NCI-H2081 treated with DMSO at 0.1 percent for 48 hours (cell line): ENCODE data around the gene WBP2.
"Not testable (repeated sequence)": the region's sequence is repeated elsewhere in the genome, so short reads cannot be mapped to it uniquely, and the experiment has no call there.

Experiments
- DNase-seq: peaks from one replicate; lab custom pipeline; 2025; lab: John Stamatoyannopoulos, UW

The WBP2 gene

DNA sequence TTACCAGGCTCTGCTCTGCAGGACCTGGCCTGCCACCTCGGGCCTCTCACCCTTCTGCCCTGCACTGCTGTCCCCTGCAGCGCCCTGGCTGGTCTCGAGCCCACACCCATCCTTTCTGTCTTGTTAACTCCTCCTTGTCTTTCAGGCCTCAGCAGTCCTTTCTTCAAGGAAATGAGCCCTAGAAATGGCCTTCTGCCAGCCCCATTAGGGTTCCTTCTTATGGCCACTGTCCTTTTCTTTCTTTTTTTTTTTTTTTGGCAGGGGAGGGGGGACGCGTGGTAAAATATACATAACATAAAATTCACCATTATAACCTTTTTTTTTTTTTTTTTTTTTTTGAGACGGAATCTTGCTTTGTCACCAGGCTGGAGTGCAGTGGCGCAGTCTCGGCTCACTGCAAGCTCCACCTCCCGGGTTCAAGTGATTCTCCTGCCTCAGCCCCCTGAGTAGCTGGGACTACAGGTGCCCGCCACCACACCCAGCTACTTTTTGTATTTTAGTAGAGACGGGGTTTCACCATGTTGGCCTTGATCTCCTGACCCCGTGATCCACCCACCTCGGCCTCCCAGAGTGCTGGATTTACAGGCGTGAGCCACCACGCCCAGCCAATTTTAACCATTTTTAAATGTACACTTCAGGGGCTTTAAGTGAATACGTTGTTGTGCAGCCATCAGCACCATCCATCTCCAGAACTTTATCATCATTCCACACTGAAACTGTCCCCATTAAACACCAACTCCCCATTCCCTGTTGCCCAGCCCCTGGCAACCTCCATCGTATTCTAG is 10.5 kb upstream of the WBP2 start:
- DNase-seq, result not testable (repeated sequence)

DNA sequence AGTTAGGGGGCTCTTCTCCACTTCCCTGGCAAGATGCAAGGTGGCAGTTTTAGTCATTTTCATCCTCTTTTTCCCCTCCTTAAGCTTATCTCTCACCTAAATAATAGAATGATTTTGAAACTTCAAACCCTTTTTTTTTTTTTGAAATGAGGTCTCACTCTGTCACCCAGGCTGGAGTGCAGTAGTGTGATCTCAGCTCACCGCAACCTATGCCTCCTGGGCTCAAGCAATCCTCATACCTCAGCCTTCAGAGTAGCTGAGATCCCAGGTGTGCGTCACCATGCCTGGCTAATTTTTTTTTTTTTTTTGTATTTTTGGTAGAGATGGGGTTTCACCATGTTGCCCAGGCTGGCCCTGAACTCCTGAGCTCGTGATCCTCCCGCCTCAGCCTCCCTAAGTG is 9.8 kb upstream of the WBP2 start:
- DNase-seq, result not testable (repeated sequence)

DNA sequence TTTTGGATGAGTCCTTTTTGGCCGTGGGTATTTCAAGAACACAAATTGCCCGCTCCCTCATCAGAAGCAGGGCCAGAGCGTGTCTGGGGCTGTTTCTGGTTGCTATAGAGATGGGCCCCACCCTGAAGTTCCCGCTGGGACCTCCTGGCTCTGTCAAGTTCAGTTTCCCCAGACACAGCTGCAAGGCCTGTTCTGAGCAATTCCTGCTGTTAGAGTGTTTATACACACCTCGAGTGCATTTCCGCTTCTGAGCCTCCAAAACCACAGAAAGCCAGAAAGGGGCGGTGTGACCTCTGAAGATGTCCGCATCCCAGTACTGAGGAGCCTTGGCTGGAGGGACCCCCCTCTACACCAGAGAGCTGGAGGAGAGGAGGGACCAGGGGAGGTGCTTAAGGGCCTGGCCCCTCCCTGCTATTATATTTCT is 9.3 kb upstream of the WBP2 start:
- no peak for DNase-seq

DNA sequence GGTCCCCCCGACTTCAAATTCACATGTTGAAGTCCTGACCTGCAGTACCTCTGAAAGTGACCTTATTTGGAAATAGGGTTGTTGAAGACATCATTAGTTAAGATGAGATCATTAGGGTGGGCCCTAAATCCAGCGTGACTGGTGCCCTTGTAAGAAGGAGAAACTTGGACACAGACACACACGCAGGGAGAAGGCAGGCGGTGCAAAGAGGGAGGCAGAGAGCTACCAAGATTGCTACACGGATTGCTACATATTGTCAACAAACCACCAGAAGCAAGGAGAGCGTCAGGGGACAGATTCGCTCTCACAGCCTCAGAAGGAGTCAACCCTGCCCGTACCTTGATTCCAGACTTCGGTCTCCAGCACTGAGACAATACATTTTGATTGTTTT is 6.8 kb upstream of the WBP2 start:
- DNase-seq, result no peak

DNA sequence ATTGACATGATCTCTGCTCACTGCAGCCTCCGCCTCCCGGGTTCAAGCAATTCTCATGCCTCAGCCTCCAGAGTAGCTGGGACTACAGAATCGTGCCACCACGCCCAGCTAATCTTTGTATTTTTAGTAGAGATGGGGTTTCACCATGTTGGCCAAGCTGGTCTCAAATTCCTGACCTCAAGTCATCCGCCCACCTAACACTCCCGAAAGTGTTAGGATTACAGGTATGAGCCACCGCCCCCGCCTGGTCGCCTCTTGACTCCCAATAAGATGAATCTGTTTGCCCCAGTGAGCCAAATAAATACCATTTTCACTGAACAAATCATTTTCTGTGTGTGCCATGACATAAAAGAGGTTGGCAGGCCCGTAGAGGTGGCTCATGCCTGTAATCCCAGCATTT is 4.2 kb upstream of the WBP2 start:
- DNase-seq, result not testable (repeated sequence)

DNA sequence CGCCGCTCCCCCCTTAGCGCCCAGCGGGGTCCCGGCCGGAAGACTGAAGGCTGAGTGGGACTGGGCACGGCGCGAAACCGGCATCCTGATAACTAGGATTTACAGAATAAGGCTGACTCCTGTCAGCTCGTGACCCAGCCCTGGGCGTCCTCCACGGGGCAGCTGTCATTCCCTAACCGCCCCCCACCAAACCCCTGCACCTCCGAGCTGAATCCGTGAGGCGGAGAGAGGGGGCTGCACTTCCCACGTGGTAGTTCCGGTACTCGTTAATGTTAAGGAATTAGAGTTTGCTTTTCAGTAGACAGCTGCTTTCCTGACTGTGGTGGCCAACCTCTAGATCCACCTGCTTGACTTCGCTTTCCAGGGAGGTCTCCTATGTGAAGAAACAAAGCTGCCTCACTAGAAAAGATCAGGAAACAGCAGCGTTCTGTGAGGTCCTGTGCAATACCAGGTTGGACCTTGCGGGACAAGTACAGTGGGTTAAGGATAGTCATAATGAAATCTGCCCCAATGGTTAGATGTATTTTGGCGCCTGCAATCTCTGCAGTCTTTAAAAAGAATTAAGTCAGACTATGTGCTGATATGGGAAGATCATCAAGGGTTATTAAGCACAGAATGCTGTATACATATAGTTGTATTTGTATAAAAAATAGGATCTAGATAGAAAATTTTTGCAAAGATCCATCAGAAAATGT is 1.1 kb upstream of the WBP2 start:
- DNase-seq, result no peak

DNA sequence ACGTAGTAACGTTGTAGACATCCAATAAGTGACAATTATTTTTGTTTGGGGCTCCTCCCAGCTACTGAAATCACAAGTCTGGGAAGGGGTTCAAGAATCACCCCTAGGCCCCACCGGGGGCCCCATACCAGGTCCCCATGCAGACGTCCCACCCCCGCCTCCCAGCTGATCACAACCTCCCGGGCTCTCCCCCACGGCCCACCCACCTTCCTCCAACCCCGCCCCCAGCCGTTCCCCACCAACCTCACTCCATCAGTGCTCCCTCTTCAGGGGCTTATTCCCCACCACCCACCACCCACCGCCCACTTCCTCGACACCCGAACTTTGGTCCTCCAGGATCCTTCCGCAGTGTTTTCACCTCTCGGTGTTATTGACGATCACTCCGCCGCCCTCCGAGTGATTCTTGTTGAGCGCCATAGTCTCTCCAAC is 240 bp downstream of the WBP2 start:
- no peak for DNase-seq

DNA sequence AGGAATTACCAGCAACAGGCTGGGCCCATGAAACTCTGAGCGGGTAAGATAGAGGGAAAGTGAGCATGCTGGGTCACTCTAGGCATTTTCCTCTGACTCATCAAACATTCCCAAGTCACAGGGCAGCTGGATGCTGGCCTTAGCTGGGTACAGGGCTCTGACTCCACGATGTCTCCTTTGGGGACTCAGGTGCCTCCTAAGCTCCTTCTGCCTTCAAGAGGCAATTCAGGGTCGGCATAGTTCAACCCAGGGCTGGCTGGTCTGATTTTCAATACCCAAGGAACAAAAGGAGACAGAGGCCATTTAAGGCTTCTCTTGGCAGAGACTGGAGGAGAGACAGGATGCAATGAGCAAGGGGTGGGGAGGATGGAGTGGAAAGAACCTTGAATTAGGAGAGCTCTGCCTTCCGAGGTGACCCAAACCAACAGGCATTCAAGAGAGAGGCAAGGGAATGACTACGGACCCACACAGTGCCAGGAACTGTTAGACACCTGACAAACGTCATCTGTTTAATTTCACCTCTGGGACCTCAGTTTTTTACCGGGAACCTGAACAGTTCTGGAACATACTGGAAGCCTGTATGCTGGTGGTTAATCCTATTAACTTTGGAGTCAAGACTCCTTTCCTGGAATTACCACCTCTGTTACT is 910 bp downstream of the WBP2 start:
- DNase-seq, result no peak

DNA sequence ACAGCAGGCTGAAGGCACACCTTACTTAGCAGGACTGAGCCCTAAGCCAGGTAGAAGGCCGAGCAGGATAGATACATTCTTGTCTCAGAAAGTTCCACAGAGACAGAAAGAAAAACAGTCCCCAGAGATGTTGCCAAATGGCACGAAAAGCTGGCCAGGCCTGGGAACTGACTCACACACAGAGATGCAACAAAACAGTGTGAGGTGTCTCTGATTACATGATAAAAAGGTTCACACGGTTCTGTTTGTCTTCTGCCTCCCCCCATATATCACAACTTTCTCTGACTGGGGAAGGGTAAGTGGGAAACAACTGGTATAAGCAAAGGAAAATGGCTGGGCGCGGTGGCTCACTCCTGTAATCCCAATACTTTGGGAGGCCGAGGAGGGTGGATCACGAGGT is 1.7 kb downstream of the WBP2 start:
- DNase-seq, result no peak

DNA sequence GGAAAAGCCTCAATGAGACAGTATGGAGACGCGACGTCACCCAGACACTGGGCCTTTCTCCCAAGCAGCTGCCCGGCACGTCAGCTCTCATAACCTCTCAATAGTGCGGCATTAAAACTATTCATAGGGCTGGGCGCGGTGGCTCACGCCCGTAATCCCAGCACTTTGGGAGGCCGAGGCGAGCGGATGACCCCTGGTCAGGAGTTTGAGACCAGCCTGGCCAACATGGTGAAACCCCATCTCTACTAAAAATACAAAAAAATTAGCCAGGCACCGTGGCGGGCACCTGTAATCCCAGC is 3.5 kb downstream of the WBP2 start:
- not testable (repeated sequence) for DNase-seq

DNA sequence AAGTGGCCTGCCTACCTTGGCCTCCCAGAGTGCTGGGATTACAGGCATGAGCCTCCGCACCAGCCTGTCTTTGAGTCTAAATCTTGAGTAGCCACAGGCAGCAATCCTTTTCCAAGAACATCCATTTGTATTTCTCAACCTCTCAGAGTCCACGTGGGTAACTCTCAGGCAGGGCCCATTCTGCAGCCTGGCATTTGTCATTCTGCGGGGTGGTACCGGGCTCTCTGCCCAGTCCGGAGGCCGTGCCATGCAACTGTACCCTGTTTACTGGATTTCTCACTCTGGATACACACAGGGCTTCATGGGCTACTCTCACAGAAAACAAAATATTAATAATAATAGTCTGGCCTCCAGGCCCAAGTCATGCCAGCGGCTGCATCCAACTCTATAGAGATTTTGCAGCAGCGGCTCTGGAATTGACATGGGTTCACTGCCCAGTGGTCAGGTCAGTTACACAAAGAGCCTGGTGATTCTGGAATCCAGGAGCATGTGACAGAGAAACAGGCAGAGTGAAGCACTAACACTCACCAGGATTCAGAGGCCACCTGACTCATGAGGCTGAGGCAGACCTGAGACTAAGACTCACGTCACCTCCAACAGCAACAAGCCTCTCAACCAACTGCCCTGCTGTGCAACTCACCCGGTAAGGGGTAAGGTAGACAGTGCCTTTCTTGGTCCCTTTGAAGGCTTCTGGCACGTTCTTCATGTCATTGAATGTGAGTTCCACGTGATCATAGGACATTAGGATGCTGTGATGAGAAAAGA is 4.0 kb downstream of the WBP2 start:
- DNase-seq, result no peak

DNA sequence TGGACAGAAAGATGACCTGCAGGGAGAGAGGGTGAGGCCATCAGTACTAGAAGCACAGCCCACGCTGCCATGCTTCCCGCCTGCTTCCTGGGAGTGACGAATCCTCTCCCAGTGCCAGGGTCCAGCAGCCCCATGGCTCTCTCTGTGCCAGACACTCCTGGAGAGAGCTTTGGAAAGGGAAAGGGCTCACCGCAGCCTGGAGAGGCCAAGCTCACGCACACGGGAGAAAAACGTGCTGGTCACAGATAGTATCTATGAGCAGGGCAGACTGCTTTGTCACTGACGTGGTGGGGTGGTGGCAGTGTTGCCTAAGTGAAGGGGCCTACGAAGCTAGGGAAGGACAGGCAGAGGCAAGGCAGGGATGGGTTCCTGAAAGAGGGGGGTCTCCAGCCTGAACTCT is 5.4 kb downstream of the WBP2 start:
- no peak for DNase-seq

DNA sequence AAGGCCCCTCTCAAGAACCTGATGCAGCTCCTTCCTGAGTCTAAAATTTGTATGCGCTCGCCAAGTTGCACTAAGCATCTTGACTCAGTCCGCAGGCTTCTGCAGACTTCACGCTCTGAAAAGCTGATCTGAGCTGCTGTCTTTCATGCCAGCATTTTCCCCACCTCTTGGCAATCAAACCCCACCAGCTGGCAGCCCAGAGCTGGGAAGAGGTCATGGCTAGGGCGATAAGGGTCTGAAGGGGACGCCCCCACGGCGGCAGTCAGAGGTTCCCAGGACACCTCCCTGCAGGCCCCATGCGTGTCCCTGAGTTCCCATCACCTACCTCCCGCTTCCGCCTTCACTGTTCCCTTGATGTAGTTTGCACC is 5.9 kb downstream of the WBP2 start:
- DNase-seq, result no peak

DNA sequence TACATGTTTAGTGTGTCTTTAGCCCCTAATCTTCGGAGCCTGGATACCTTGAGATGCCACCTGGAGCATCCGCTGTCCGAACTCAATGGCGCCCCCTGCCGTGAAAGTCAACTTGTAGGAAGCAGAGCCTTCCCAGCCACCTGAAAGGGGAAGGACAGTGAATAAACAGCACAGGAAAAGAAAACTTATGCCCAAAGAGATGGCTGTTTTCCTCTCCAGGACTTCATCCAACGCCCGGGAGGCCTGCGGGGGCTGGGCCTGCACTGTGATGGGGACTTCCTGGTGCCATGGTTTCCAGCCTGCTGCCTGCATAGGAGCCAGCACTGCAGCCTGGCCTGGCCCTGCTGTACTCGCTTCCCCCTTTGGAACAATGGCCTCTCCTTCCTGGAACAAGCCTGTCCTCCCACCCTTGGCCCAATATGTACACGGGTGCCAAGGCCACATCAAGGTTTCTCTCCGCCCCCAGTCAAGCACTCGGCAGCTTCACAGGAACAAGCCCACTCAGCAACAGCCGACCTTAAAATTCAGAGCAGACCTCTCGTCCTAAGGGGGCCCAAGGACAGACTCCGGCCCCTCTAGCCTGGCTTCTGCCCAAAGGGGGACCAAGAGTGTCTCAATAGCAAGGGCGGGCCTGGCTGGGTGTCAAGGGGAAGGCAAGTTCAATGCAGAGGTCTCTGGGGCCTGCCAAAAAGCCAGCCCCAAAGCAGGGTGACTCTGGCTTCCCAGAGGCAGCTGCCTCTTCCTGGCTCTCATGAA is 6.4 kb downstream of the WBP2 start:
- no peak for DNase-seq

DNA sequence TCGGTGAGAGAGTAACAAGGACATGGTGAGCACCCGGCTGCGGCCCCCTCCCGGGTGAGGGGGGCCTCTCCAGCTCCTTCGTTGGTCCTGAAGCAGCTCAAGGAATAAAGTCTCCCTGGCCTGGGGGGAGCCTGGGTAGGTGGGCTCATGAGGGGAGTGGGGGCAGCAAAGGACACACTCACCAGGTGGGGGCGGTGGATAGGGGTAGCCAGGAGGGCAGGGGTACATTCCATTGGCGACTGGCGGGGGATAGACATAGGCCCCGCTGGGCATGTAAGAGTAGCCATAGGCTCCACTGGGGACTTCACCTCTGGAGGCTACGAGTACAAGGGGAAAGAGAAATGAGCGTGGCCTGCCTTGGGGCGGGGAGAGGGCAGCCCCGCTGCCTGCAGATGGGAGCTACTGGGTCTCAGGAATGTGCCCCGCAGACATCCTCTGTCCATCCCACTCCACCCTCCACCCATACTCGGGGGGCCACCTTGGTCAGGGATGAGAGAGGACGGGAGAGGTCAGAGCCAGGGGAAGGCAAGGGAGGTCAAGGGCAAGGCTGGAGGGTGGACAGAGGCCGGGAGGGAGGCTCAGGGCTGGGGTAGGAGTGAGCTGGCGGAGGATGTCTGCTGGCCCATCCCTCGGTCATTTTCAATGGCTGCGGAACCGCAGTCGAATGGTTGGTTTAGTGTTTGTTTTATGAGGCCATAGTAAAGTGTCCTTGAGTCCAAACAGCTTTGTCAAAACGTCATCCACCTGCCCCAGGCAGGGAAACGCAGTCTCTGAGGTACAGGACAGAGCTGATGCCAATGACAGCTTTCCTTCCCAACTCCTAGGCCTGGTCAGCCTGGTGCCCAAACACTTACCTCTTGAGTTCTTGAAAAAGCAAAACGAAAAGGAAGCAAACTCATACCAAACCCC is 7.3 kb downstream of the WBP2 start:
- no peak for DNase-seq

DNA sequence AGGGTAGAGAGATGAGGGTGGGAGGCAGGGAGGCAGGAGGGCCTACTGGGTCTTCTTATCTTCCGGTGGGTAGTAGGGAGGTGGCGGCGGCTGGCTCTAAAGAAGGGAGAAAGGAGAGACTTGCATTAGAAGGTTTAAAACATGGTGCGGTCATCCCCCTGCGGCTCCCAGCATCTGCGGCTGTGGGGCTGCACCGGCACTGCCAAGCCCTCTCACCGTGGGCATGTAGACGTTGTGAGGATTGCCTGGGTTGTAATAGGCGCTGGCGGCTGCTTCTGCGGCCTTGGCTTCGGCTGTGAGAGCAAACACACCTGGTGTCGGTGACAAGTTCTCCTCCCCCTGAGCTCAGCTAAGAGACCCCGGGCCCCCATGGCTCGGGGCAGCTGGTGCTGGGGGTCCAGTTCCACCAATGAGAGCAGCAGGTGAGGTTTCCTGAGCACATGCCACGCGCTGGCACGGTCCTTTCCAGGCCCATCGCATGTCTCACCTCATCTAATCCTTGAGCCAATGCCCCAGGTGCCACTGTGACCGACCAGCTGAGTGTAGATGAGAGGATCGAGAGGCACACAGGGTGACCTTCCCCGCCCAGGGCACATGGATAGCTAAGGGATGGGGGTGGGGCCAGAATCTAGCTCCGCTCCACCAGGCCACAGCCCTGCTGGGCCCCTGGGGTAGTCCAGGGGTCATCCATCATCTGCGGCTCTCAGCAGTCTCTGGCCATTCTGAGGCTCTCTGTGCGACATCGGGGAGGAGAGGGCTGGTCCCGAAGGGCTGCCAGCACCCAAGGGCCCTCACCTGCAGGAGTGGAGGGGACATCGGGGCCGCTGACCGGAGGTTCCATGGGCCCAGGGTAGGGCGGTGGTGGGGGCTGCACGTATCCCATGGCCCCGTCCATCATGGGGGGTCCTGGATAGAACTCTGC is 8.2 kb downstream of the WBP2 start:
- DNase-seq, result no peak

DNA sequence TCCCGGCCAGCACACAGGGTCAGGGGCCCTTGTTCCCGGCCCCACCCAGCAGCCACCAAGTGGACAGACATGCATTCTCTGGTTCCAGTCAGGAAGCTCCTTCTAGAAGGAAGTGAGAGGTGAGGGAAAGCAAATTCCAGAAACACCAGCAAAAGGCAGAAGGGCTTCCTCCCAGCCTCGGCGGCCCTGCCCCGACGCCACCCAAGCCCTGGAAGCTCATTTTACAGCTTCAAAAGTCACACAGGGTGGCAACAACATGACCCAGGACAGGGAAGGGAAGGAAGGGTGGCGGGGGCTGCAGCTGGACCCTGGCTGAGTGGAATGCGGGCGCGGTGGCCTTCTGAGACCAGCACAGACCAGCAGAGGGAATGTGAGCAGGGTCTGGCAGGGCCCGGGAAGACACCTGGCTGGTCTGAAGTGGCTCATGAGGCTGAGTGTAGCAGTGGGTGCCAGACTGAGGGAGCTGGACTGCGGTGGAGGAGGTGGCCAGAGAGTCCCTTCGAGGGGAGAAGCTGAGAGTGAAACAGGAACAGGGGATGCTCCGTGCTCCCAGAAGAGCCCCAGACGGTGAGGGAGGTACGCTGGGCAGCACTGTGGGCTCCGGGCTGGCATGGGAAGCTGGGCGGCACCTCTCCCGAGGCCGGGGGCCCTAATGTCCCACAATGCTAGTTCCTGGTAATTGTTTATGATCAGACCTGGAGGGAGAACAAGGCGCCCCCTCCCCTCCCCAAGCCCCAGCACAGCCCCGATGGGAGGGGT is 9.0 kb downstream of the WBP2 start:
- DNase-seq, result no peak

DNA sequence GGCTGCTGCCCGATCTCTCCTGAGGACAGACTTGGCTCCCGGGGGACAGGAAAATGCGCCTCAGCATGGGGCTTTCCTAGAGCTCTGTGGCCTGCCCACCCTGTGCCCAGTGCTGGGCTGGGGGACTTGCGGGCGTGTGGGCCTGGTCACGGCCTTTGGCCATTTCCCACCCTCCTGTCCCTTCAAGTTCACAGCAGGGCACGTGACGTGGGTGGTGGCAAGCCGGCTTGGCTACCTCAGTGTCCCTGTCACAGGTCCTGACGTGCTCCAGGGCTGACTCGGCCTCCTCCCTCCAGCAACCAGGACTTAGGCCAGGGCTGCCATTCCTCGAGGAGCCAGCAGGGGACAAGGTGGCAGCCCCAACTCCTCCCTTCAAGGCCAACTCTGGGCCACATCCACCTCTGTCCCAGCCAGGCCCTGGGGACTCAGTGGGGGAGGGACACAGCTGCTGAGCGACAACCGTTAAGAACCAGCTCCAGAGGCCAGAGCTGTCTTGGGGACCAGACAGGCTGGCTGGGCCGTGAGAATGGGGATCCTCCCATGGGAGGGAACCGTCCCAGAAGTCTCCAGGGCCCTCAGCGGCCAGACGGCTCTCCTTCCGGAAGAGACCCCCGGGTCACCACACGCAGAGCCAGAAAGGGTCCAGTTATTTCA is 9.9 kb downstream of the WBP2 start:
- no peak for DNase-seq
